Left renal cortex interstitium (tissue), 4 donors: Measurements from ENCODE around the gene CSRNP3. TPM values are rescaled to one million over a fixed set of nuclear protein-coding genes. Genes with fewer than 3 reads are reported as not detected.
"Not testable (repeated sequence)": the region's sequence is repeated elsewhere in the genome, so short reads cannot be mapped to it uniquely, and the experiment has no call there.

Source experiments
- DNase-seq, 4 donors: peaks; one replicate each; pipeline ENCODE4 v3.0.0-alpha.2; 2013; ENCODE audit warnings: low read depth in 4 of 4, low spot score in 2 of 4, missing footprints in 1 of 4
- polyA plus RNA-seq, 4 donors: library from polyadenylated mRNA; unstranded; fragments of 120-200 nt; gene quantifications; one replicate each; pipeline ENCODE4 v1.2.1, GENCODE V29; 2013; ENCODE audit not compliant: insufficient read length in 4 of 4

CSRNP3 gene
- polyA plus RNA-seq, 4 donors: 9.9 to 11.6 (median 10.4) TPM

GRCh38 chr2:165582863-165583506 lies 113.5 kb downstream of the CSRNP3 start:
- no peak for DNase-seq

DNA sequence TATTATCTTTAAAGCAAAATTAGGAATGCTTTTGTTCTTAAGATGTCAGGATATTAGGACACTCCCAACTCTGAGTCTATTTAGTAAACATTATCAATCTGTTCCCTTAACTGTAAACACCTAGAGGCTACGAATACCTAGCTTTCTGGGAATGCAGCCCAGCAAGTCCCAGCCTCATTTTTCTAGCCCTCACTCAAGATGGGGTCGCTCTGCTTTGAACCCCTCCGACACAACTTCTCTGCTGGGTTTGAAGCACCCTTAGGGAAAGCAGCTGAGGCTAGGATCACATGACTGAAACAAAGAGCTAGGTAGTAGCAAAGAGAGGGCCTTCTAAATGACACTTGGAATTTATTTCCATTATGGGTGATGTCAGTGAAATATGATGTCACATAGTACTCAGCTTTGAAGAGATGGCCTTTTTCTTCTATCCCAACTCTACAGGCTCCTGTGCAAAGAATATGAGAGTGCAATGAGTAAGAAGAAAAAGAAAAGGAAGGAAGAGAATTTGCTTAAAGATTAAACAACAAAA lies 114.7 kb downstream of the CSRNP3 start:
- DNase-seq: no peak

DNA sequence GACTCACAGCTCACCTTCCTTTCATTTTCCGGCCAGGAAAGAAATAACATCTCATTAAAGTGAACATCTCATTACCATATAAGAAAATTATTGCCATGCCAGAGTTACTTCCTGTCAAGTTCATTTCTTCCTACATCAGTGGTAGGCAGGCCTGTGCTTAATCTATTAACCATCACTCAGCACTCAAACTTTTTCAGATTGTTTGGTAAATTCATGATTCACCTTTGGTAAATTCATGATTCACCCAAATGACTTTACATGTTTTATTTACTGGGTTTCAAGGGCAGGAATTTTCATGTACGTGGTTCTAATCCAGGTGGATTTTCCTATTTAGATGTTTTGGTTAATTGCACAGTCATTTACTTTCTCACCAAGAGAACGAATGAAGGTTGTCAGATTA lies 116.5 kb downstream of the CSRNP3 start:
- no peak for DNase-seq

GRCh38 chr2:165587335-165587938 lies 117.9 kb downstream of the CSRNP3 start:
- no peak for DNase-seq

DNA sequence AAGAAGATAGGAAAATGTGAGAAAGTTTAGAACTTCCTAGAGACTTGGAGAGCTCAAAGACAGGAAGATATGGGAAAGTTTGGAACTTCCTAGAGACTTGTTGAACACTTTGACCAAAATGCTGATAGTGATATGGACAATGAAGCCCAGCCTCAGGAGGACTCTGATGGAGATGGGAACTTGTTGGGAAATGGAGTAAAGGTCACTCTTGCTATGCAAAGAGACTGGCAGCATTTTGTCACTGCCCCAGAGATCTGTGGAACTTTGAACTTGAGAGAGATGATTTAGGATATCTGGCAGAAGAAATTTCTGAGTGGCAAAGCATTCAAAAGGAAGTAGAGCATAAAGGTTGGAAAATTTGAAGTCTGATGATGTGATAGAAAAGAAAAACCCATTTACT lies 121.5 kb downstream of the CSRNP3 start:
- not testable (repeated sequence) for DNase-seq

DNA sequence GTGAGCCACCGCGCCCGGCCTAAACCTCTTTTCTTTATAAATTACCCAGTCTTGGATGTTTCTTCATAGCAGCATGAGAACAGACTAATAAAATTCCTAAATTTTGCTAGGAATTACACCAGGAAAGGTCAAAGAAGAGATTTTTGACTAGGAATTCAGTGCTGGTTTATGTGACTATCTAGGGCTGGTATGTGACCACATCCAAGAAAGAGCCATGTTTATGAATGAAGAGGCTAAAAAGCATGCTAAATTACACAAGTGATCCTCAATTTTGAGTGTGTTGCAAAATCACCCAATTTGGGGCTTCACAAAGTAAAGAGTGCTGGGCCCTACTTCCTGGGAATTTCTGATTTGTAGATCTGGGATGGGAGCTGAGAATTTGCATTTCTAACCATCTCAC lies 123.6 kb downstream of the CSRNP3 start:
- no peak for DNase-seq

GRCh38 chr2:165594231-165594934 lies 124.9 kb downstream of the CSRNP3 start:
- DNase-seq: no peak

GRCh38 chr2:165594935-165595255 lies 125.4 kb downstream of the CSRNP3 start:
- DNase-seq: no peak

DNA sequence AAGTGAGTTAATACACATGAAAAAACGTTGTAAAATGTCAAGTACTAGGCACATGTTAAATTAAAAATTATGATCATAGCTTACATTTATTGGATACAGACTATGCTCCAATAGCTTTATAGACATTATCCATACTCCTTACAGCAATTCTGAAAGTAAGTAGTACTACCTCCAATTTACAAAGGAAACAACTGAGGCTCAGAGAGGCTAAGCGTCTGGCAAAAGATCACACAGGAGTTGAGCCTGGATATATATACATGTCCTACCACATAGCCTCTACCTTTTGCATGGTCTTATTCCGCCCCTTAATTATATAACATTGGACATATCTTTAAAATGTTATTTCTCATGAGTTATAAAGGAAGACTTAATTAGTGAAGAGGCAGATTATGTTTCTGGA lies 127.3 kb downstream of the CSRNP3 start:
- DNase-seq: no peak

DNA sequence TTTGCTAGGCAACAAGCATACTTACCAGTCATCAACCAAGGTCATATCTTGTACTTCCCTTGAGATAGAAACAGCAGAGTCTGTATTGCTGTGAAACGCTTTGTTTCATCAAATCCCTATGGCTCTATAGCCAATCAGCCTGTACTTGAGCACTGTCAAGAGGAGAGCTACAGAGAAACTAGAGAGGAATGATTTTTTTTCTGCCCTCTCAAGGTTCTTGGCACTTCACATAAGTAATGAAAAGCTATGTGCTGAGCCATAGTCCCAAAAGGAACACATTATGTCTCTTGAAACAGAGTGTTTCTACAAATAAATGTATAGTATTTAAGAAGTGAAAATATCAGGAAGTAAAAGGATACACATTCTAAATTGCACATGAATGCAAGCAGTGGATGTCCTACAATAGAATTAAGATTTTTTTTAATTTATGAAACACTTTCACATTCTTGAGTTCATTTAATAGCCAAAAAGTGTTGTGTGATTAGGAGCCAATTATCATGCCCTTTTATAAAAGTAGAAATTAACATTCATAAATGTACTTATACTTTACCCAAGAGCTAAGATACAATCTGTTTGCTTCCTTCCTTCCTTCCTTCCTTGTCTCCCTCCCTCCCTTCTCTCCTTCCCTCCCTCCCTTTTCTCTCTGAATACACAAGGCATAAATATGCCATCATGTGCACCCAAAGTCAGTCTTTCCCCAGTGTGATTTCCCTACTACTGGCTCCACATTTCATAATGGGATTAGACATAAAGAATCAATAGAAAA lies 131.8 kb downstream of the CSRNP3 start:
- no peak for DNase-seq

- no peak for DNase-seq
Observed at GRCh38 chr2:165601928-165602521, 132.5 kb downstream of the CSRNP3 start.

DNA sequence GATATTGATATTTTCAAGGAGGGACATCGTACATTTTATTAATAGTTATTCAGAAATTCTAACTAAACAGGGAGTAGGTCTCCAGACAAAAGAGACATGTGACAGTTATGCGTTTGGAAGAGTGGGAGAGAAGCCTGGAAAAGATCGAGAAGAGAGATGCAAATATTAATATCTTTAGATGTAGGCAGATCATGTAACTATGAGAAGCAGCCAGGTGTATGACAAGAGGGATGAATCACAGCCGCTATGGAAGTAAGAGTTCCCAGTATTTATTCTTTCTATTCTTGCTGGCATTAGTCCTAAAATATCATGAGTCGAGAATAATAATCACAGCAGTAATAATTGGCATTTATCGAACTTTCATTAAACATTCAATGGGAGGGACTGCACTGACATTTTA lies 140.2 kb downstream of the CSRNP3 start:
- DNase-seq: no peak

GRCh38 chr2:165610591-165611029 lies 141.1 kb downstream of the CSRNP3 start:
- no peak for DNase-seq

GRCh38 chr2:165617741-165618481 lies 148.4 kb downstream of the CSRNP3 start:
- no peak for DNase-seq

- DNase-seq: no peak
Observed at GRCh38 chr2:165618806-165619205, 149.3 kb downstream of the CSRNP3 start.

DNA sequence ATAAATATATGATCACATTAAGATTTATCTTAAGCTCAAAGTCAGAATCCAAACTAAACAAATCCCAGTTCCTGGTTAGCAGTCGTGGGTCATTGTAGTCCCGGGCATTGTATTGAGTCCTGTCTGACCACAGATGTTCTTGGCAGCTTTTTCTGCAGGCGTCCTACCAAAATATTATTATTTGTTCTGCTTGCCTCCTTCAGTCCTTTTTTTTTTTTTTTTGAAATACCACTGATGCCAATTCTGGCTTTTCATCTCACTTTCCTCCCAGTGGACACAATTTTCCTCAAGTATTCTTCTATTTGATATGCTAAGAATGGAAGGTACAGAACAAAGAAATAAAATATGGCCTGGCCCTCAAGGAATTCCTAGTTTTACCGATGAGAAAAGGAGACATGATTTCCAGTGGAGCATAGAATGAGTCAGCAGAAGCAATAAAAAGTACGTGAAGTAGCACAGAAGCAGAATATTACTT lies 151.6 kb downstream of the CSRNP3 start:
- no peak for DNase-seq

DNA sequence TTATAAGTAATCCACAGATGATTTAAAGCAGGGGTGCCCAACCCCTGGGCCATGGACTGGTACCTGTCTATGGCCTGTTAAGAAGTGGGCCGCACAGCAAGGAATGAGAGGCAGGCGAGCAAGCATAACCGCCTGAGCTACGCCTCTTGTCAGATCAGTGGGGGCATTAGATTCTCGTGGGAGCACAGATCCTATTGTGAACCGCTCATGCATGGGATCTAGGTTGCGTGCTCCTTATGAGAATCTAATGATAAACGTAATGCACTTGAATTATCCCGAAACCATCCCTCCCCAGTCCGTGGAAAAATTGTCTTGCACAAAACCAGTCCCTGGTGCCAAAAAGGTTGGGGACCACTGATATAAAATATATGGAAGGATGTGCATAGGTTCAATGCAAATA lies 153.7 kb downstream of the CSRNP3 start:
- no peak for DNase-seq

GRCh38 chr2:165623783-165624469 lies 154.4 kb downstream of the CSRNP3 start:
- no peak for DNase-seq

GRCh38 chr2:165624470-165624800 lies 154.9 kb downstream of the CSRNP3 start:
- DNase-seq: no peak
